Pancreas (tissue), 10 donors: ENCODE results near the gene DSP. TPM values are rescaled to one million over a fixed set of nuclear protein-coding genes. Genes with fewer than 3 reads are reported as not detected.
A peak's percentile ranks its signal among the peaks of the same experiment; 100 is the strongest.

Experiments used
- ATAC-seq, 4 donors: fragments of 200-7000 bp; cut with Tn5 transposase; one replicate each; pipeline versions ENCODE4 v1.8.0 to v1.9.1; 2020; ENCODE audit warnings: mild to moderate bottlenecking in 4 of 4, moderate library complexity in 4 of 4
- DNase-seq, 6 donors: peaks; one replicate each; pipeline ENCODE4 v3.0.0-alpha.2; 2020
- FAIRE-seq: peaks from 2 replicates; lab custom pipeline; 2012; peaks lifted over from hg19 to GRCh38; lab: Jason Lieb, UNC
- H3K27ac ChIP-seq, 4 donors: fragments of 200-600 bp; sonication (generic); 1 replicate in 3 of 4; 2 replicates in 1 of 4; pipeline versions ENCODE4 v1.5.0 to v1.8.0; 2020
- H3K27me3 ChIP-seq, 4 donors: fragments of 200-600 bp; one replicate each; pipeline ENCODE4 v1.8.0; 2021
- H3K36me3 ChIP-seq, 3 donors: fragments of 200-600 bp; sonication (generic) in 1 of 3; one replicate each; pipeline versions ENCODE4 v1.5.0 to v1.8.0; 2020 to 2021
- H3K4me1 ChIP-seq, 3 donors: fragments of 200-600 bp; one replicate each; pipeline ENCODE4 v1.8.0; 2021
- H3K4me3 ChIP-seq, 4 donors: fragments of 200-600 bp; sonication (generic) in 2 of 4; one replicate each; pipeline versions ENCODE4 v1.5.0 to v1.8.0; 2020 to 2021
- H3K9me3 ChIP-seq, 4 donors: fragments of 200-600 bp; one replicate each; pipeline ENCODE4 v1.8.0; 2021
- whole genome bisulfite sequencing, 2 donors: extraction: QIAGEN DNeasy Blood & Tissue Kit; methylation state at CpG; one replicate each; pipeline ENCODE4 v1.1.7; 2013; 5-methylcytosine and 5-hydroxymethylcytosine counted together
- intact Hi-C, 3 donors: fragments of 100-400 bp; cut with DNase I; formaldehyde crosslinking; loops; one replicate each; pipeline versions ENCODE4 v1.11.1 to v1.14.2; 2022
- polyA plus RNA-seq, 2 donors: library from polyadenylated mRNA; stranded (reverse); fragments of 200-250 nt; gene quantifications; one replicate each; pipeline ENCODE4 v1.2.3, GENCODE V29; 2013
- total RNA-seq, 6 donors: library from RNA; stranded (reverse); fragmentation: NEBNext Ultra II Directional in 4 of 6; extraction: Animal tissue kit (Norgen Biotek cat#: 25700) in 4 of 6; gene quantifications; one replicate each; pipeline versions ENCODE4 v1.2.1 to v1.2.4, GENCODE V29; 2021 to 2023
- TF ChIP-seq, protein P1 (sequence below), 4 donors: fragments of 200-600 bp; sonication (generic) in 3 of 4; IDR thresholded peaks; one replicate each; pipeline versions ENCODE4 v1.5.0 to v1.8.0; 2021; ENCODE audit warnings: antibody characterized with exemption in 4 of 4
- donor health status: healthy with polysubstance abuse.
- donor health status: DM: no; HTN: no; CAD: no; lungs with moderate emphysema.
- donor health status: DM: no; HTN: no; CAD: no.
- donor health status: control.
- donor health status: control.
- donor health status: Bipolar disorder and iron deficiency.
- donor health status: DM: yes; HTN: yes; CAD: no.
- donor health status: DM: no; HTN: no; CAD: no.
- donor health status: DM: no; HTN: no; CAD: no.
- donor health status: DM: yes; HTN: yes; CAD: no.

DSP gene
- total and polyA plus RNA-seq, 8 donors: 17.3 to 139 (median 111) TPM

DNA sequence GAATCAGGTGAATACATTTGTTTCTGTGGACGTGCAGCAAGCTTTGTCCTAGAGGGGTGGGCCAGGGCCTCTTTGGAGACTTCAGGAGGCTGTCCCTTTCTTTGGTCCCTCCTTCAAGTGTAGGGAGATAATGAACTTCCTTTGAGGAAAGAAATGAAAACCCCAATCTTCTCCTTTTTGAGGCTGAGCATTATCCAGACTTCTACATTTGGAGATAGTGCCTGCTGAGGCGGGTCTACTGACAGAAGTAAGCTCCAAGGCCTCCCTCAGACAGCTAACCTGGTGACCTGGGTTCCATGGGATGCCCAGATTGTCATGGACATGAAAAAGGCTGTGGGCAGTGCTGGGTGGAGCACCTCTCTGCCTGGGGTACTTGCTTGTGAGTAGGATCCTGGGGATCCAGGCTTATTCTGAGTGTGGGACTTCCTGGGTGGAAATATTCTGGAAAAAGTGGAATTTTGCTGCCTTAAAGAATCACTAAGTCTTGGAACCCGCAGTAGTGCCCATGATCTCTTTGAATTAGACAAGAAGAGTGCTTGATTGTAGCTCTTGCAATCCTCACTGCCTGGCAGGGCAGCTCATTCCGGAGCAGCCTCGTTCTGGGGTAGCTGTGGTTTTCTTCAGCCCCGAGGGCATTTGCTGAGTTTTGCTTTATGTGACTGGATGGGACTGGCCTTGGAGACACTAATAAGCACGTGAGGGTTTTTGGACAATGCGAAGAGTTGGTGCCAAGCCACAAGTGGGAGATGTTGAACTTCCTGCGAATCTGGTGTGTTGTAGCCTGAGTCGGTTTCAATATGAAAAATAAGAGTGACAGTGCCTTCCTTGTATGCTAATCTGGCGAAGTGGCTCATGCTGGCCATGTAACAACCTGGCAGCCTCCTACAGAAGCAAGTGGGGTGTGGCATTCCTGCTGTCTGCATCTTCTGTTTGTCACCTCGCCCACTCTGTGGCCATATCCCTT is 76.6 kb downstream of the DSP start:
- Histone ChIP-seq H3K36me3 (no peaks in the 10 kb centered on the region), H3K4me1 (no peaks in the 10 kb centered on the region), H3K27me3 (no peaks in the 10 kb centered on the region), H3K27ac (peak overlapping the region in 1 of 4 donors; percentile 31), H3K4me3 (no peak overlapping the region), H3K9me3 (no peaks in the 10 kb centered on the region)
- intact Hi-C loops: loop anchor here in 1 of 3 donors (10.0 kb wide), 1 partner anchor 333 kb away; no protein-coding TSS in a partner anchor
- 42 to 64% methylated on average over 12 of the region's 12 CpGs for WGBS, 2 donors
- DNase-seq (peak in 1 of 6 donors; percentile 32), ATAC-seq (peak in 3 of 4 donors; percentile 18 to 66 (median 61)), FAIRE-seq (no peak)
- TF ChIP-seq, protein P1, sequence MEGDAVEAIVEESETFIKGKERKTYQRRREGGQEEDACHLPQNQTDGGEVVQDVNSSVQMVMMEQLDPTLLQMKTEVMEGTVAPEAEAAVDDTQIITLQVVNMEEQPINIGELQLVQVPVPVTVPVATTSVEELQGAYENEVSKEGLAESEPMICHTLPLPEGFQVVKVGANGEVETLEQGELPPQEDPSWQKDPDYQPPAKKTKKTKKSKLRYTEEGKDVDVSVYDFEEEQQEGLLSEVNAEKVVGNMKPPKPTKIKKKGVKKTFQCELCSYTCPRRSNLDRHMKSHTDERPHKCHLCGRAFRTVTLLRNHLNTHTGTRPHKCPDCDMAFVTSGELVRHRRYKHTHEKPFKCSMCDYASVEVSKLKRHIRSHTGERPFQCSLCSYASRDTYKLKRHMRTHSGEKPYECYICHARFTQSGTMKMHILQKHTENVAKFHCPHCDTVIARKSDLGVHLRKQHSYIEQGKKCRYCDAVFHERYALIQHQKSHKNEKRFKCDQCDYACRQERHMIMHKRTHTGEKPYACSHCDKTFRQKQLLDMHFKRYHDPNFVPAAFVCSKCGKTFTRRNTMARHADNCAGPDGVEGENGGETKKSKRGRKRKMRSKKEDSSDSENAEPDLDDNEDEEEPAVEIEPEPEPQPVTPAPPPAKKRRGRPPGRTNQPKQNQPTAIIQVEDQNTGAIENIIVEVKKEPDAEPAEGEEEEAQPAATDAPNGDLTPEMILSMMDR (IDR thresholded peaks at IDR 0.05): no peak

DNA sequence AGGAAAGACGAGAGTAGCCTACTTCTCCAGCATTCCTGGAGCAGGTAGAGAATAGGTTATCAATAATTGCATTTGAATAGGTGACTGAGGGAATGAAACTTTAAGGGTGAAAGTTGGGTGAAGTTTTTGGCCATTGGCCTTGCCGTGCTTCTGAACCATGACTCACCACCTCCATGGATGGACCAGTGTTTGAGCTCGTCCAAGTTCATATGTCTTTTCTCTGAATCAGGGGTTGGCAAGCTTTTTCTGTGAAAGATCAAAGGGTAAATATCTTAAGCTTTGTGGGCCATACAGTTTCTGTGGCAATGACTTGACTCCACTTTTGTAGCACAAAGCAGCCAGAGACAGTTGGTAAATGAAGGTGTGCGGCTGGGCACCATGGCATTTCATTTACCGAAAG is 80.3 kb downstream of the DSP start:
- 87 to 90% methylated on average over 5 of the region's 5 CpGs for WGBS, 2 donors
- intact Hi-C loops: no loop called here
- FAIRE-seq (no peak), ATAC-seq (no peak), DNase-seq (no peak)
- TF ChIP-seq, protein P1 (IDR thresholded peaks at IDR 0.05): no peak
- Histone ChIP-seq H3K4me3 (no peak overlapping the region), H3K27me3 (no peaks in the 10 kb centered on the region), H3K4me1 (no peaks in the 10 kb centered on the region), H3K9me3 (no peaks in the 10 kb centered on the region), H3K36me3 (no peaks in the 10 kb centered on the region), H3K27ac (no peak overlapping the region)

DNA sequence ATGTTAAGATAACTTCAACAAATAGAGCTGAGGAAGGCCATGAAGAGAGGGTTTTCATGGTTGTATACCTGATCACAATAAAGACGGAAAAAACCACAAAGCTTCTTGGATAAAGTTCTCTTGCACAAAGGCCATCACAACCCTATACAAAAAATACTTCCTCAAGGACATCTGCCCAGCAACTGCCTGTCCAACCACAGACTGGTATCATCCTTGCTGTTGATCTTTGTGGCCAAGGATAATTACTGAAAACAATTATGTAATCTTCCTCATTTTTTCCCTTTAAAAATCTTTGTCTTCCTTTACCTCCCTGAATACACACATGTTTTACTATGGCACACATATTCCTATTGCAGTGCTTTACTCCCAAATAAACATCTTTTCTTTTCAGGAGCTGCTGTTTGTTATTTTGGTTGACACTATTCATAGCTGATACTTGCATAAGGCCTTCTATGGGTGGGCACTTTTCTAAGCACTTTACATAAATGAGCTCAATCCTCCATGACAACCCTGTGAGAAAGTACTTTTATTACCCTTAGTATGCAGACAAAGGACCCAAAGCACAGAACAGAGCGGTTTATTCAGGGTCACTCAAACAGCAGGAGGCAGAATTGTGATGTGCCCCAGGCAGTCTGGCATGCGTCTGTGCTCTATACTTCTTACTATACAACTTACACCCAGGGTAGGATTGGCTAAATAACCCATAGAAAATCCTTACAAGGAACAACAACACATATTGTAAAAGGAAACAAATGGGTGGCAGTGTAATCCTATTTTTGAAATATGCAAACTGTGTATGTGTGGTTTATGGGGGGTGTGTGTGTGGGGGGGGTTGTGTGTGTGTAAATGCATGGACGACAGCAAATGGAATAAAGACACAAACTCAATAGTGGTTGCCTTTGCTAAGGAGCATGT is 83.6 kb downstream of the DSP start:
- DNase-seq (no peak), ATAC-seq (no peak), FAIRE-seq (no peak)
- Histone ChIP-seq H3K4me3 (no peak overlapping the region), H3K9me3 (no peaks in the 10 kb centered on the region), H3K27ac (no peak overlapping the region), H3K36me3 (no peaks in the 10 kb centered on the region), H3K4me1 (no peaks in the 10 kb centered on the region), H3K27me3 (no peaks in the 10 kb centered on the region)
- intact Hi-C loops: no loop called here
- TF ChIP-seq, protein P1 (IDR thresholded peaks at IDR 0.05): no peak
- 64 to 72% methylated on average over 4 of the region's 4 CpGs for WGBS, 2 donors

DNA sequence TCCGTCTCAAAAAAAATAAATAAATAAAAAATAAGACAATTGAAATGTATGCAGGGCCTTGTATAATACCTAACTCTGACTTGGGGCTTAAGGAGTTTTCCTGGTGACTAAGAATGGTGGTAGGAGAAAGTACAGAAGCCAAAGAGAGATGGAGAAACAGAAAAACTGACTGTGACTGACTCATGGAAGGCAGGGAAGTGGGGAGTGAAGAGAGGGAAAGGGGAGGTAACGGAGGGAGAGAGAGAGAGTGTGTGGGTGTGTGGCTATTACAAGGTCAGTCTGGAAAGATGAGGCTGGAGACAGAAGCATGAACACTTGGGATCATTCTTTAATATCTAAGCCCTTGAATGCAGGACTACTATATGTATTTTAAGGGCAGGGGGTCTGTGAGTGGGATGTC is 87.0 kb downstream of the DSP start:
- intact Hi-C loops: no loop called here
- WGBS, 2 donors: 75 to 78% methylated on average over 2 of the region's 2 CpGs
- Histone ChIP-seq H3K4me1 (no peaks in the 10 kb centered on the region), H3K27me3 (no peaks in the 10 kb centered on the region), H3K27ac (no peak overlapping the region), H3K4me3 (no peak overlapping the region), H3K9me3 (no peaks in the 10 kb centered on the region), H3K36me3 (no peaks in the 10 kb centered on the region)
- TF ChIP-seq, protein P1 (IDR thresholded peaks at IDR 0.05): no peak
- ATAC-seq: peak in 1 of 4 donors; percentile 39
- DNase-seq: no peak
- FAIRE-seq: no peak
